IMR-90 (cell line): ENCODE measurements around the gene FCGR3B. TPM values are rescaled to one million over a fixed set of nuclear protein-coding genes. Genes with fewer than 3 reads are reported as not detected.
A peak's percentile ranks its signal among the peaks of the same experiment; 100 is the strongest.
"Not testable (repeated sequence)": the region's sequence is repeated elsewhere in the genome, so short reads cannot be mapped to it uniquely, and the experiment has no call there.

ENCODE experiments used
- ATAC-seq: fragments of 200-7000 bp; cut with Tn5 transposase; 2 replicates; pipeline ENCODE4 v1.9.1; 2020; ENCODE audit warnings: low read depth, mild to moderate bottlenecking, moderate library complexity
- BruUV-seq: library from RNA; stranded (reverse); fragments of 400-500 nt; replicated peaks from 2 replicates; lab custom pipeline; 2021; lab: Mats Ljungman, UMichigan
- CTCF ChIA-PET: fragments of 300-600 bp; formaldehyde crosslinking; extraction: SDS; loops from one replicate; lab custom pipeline; 2021; ENCODE audit warnings: antibody characterized with exemption; lab: Yijun Ruan, JAX
- POLR2A ChIA-PET: fragments of 300-600 bp; sonication (Branson Sonifier 250); formaldehyde crosslinking; loops from one replicate; lab custom pipeline; 2022; ENCODE audit warnings: antibody characterized with exemption; ENCODE audit not compliant: unreplicated experiment; lab: Charles Lee
- DNase-seq: peaks from one replicate; pipeline ENCODE4 v3.0.0; 2013
- H2AFZ ChIP-seq: replicated peaks from 2 replicates; pipeline ENCODE3; 2013; ENCODE audit warnings: low read length, mild to moderate bottlenecking; ENCODE audit not compliant: poor library complexity
- H2AK5ac ChIP-seq: 2 replicates; pipeline ENCODE4 v1.6.1; 2013; ENCODE audit warnings: low read depth, low read length, inconsistent platforms
- H2AK9ac ChIP-seq: replicated peaks from 2 replicates; pipeline ENCODE3; 2013; ENCODE audit warnings: mild to moderate bottlenecking, low read depth, low read length, moderate library complexity; ENCODE audit not compliant: poor library complexity
- H2BK120ac ChIP-seq: 2 replicates; pipeline ENCODE4 v1.6.1; 2013; ENCODE audit warnings: low read depth, low read length, inconsistent platforms
- H2BK15ac ChIP-seq: 3 replicates; pipeline ENCODE4 v1.6.1; 2013; ENCODE audit warnings: low read depth, low read length, inconsistent platforms
- H2BK20ac ChIP-seq: 2 replicates; pipeline ENCODE4 v1.6.1; 2013; ENCODE audit warnings: low read depth, mild to moderate bottlenecking, inconsistent platforms, low read length, moderate library complexity
- H2BK5ac ChIP-seq: 2 replicates; pipeline ENCODE4 v1.6.1; 2013; ENCODE audit warnings: mild to moderate bottlenecking, low read depth, low read length, inconsistent platforms; ENCODE audit not compliant: poor library complexity, severe bottlenecking
- H3K14ac ChIP-seq: replicated peaks from 2 replicates; pipeline ENCODE4 v1.6.1; 2013; ENCODE audit warnings: low read depth, low read length, inconsistent platforms
- H3K18ac ChIP-seq: 2 replicates; pipeline ENCODE4 v1.6.1; 2013; ENCODE audit warnings: low read depth, low read length, control low read depth
- H3K23ac ChIP-seq: 2 replicates; pipeline ENCODE4 v1.6.1; 2013; ENCODE audit warnings: low read depth, low read length, inconsistent platforms
- H3K27ac ChIP-seq: 2 replicates; pipeline ENCODE4 v1.5.1; 2013; ENCODE audit warnings: mild to moderate bottlenecking, control low read depth, low read length; ENCODE audit not compliant: insufficient read depth
- H3K27me3 ChIP-seq: 2 replicates; pipeline ENCODE4 v1.6.1; 2013; ENCODE audit warnings: low read length; ENCODE audit not compliant: control insufficient read depth, insufficient read depth
- H3K36me3 ChIP-seq: 2 replicates; pipeline ENCODE4 v1.6.1; 2013; ENCODE audit warnings: low read length, mixed read lengths; ENCODE audit not compliant: control insufficient read depth, insufficient read depth
- H3K4ac ChIP-seq: 2 replicates; pipeline ENCODE4 v1.6.1; 2013; ENCODE audit warnings: low read depth, low read length, inconsistent platforms
- H3K4me1 ChIP-seq: 2 replicates; pipeline ENCODE4 v1.6.1; 2013; ENCODE audit warnings: low read length, mixed read lengths; ENCODE audit not compliant: control insufficient read depth, insufficient read depth
- H3K4me2 ChIP-seq: 2 replicates; pipeline ENCODE4 v1.6.1; 2013; ENCODE audit warnings: low read depth, mild to moderate bottlenecking, control low read depth, low read length, moderate library complexity
- H3K4me3 ChIP-seq: 2 replicates; pipeline ENCODE4 v1.5.1; 2013; ENCODE audit warnings: low read depth, mild to moderate bottlenecking, control low read depth, low read length, moderate library complexity; ENCODE audit not compliant: insufficient read depth
- H3K56ac ChIP-seq: 2 replicates; pipeline ENCODE4 v1.6.1; 2013; ENCODE audit warnings: low read length, inconsistent platforms; ENCODE audit not compliant: insufficient read depth; ENCODE audit errors: extremely low read depth
- H3K79me1 ChIP-seq, 2 experiments: 2 replicates each; pipeline ENCODE4 v1.6.1; 2013; ENCODE audit warnings: low read length in 2 of 2, inconsistent platforms in 1 of 2, low read depth in 1 of 2
- H3K9ac ChIP-seq: 2 replicates; pipeline ENCODE4 v1.6.1; 2013; ENCODE audit warnings: low read depth, low read length, control low read depth
- H3K9me1 ChIP-seq: 2 replicates; pipeline ENCODE4 v1.6.1; 2013; ENCODE audit warnings: low read length, inconsistent platforms; ENCODE audit not compliant: insufficient read depth
- H3K9me3 ChIP-seq: 2 replicates; pipeline ENCODE4 v1.6.1; 2013; ENCODE audit warnings: low read length; ENCODE audit not compliant: control insufficient read depth, insufficient read depth
- H4K20me1 ChIP-seq: 2 replicates; pipeline ENCODE4 v1.6.1; 2013; ENCODE audit warnings: low read length, inconsistent platforms; ENCODE audit not compliant: insufficient read depth
- H4K5ac ChIP-seq: 2 replicates; pipeline ENCODE4 v1.6.1; 2013; ENCODE audit warnings: mild to moderate bottlenecking, low read depth, low read length, control low read depth
- H4K8ac ChIP-seq, 2 experiments: 2 replicates each; pipeline ENCODE4 v1.6.1; 2013; ENCODE audit warnings: low read depth in 2 of 2, low read length in 2 of 2, control low read depth in 1 of 2, inconsistent platforms in 1 of 2
- H4K91ac ChIP-seq: 2 replicates; pipeline ENCODE4 v1.6.1; 2013; ENCODE audit warnings: low read depth, low read length, inconsistent platforms; ENCODE audit not compliant: insufficient read depth
- WGBS, 2 experiments: methylation state at CpG; one replicate each; pipeline versions ENCODE4 v1.1.5 to v1.1.7; 2013; ENCODE audit warnings: missing lambda C conversion rate in 2 of 2; ENCODE audit not compliant: insufficient read length in 1 of 2; ENCODE audit errors: extremely low coverage in 2 of 2; 5-methylcytosine and 5-hydroxymethylcytosine counted together
- dilution Hi-C: fragments of 300-500 bp; cut with HindIII; formaldehyde crosslinking; loops from one replicate; pipeline ENCODE4 v1.14.3; 2018; ENCODE audit warnings: low sequenced_read_pairs; ENCODE audit not compliant: unreplicated experiment
- in situ Hi-C: fragments of 300-500 bp; cut with MboI; formaldehyde crosslinking; loops from 3 replicates; pipeline ENCODE4 v1.14.3; 2019; ENCODE audit warnings: low sequenced_read_pairs, inconsistent platforms, mixed read lengths
- intact Hi-C: fragments of 100-400 bp; cut with micrococcal nuclease; formaldehyde crosslinking; loops from 2 replicates; pipeline ENCODE4 v1.10.0; 2022
- polyA plus RNA-seq, 3 experiments: library from polyadenylated mRNA; depleted of rRNA; stranded (reverse); fragments of >200 nt; gene quantifications; 2 replicates each; pipeline ENCODE4 v1.2.3, GENCODE V29; 2012; ENCODE audit warnings: low replicate concordance in 1 of 3
- total RNA-seq: library from RNA; depleted of rRNA; stranded (reverse); fragments of >200 nt; gene quantifications from 2 replicates; pipeline ENCODE4 v1.2.3, GENCODE V29; 2012

The FCGR3B gene
- total and polyA plus RNA-seq, 2 of the 4 experiments (the other 2 are of a cell fraction) = not detected

GRCh38 chr1:161611866-161612321, 19.1 kb downstream of the FCGR3B start:
- H3K9me1 ChIP-seq, CTCF ChIA-PET, H4K20me1 ChIP-seq, H3K4me1 ChIP-seq, POLR2A ChIA-PET, H3K9ac ChIP-seq, H3K56ac ChIP-seq, H2BK120ac ChIP-seq, in situ Hi-C loops, H4K91ac ChIP-seq, H3K9me3 ChIP-seq, DNase-seq, H2BK5ac ChIP-seq, H3K4ac ChIP-seq, H3K4me2 ChIP-seq, intact Hi-C loops, H3K27me3 ChIP-seq, dilution Hi-C loops, H4K5ac ChIP-seq, H3K79me1 ChIP-seq, BruUV-seq, H4K8ac ChIP-seq, H2BK20ac ChIP-seq, H2AFZ ChIP-seq, H3K36me3 ChIP-seq, ATAC-seq, H2AK5ac ChIP-seq, H3K23ac ChIP-seq, H3K27ac ChIP-seq, H3K14ac ChIP-seq, H2AK9ac ChIP-seq, H2BK15ac ChIP-seq, H3K18ac ChIP-seq: not testable (repeated sequence)
- H3K4me3 ChIP-seq = peak overlapping the region; percentile 51; the same call in 1 of the 2 replicates
- WGBS, 2 experiments = no CpG with 5 or more reads among the region's 19 CpGs

- H3K56ac ChIP-seq, H3K9me1 ChIP-seq, H4K20me1 ChIP-seq, H2BK5ac ChIP-seq, POLR2A ChIA-PET, in situ Hi-C loops, H2AK5ac ChIP-seq, H4K91ac ChIP-seq, H3K27me3 ChIP-seq, H2BK15ac ChIP-seq, H3K27ac ChIP-seq, H4K8ac ChIP-seq, dilution Hi-C loops, H4K5ac ChIP-seq, BruUV-seq, H2BK20ac ChIP-seq, H3K9ac ChIP-seq, H2BK120ac ChIP-seq, H2AFZ ChIP-seq, intact Hi-C loops, H3K18ac ChIP-seq, H3K4me1 ChIP-seq, CTCF ChIA-PET, H2AK9ac ChIP-seq, ATAC-seq, H3K4ac ChIP-seq, H3K36me3 ChIP-seq, H3K4me2 ChIP-seq, DNase-seq, H3K9me3 ChIP-seq, H3K4me3 ChIP-seq, H3K79me1 ChIP-seq, H3K14ac ChIP-seq, H3K23ac ChIP-seq: not testable (repeated sequence)
- no CpG with 5 or more reads among the region's 4 CpGs for WGBS, 2 experiments
Observed at GRCh38 chr1:161610198-161610597, 20.8 kb downstream of the FCGR3B start.
